A549 (cell line): ENCODE results near the gene OTOP3. TPM values are rescaled to one million over a fixed set of nuclear protein-coding genes. Genes with fewer than 3 reads are reported as not detected.
A peak's percentile ranks its signal among the peaks of the same experiment; 100 is the strongest.

ENCODE experiments used
- ATAC-seq, 2 experiments: fragments of 200-7000 bp in 1 of 2; fragments of >200 bp in 1 of 2; cut with Nextera tagmentation in 1 of 2; cut with Tn5 transposase in 1 of 2; 3 replicates each; pipeline versions ENCODE4 v1.8.0 to v1.9.1; 2018 to 2020; ENCODE audit warnings: mild to moderate bottlenecking in 1 of 2, moderate library complexity in 1 of 2
- CTCF ChIA-PET: fragments of 300-600 bp; sonication (Branson Sonifier 250); formaldehyde crosslinking; extraction: SDS; loops from one replicate; lab custom pipeline; 2021; ENCODE audit warnings: antibody characterized with exemption, inconsistent platforms; lab: Yijun Ruan, JAX
- POLR2A ChIA-PET: fragments of 350-600 bp; formaldehyde crosslinking; extraction: SDS; loops from one replicate; lab custom pipeline; 2021; ENCODE audit warnings: antibody characterized with exemption, inconsistent platforms; lab: Yijun Ruan, JAX
- DNase-seq, 2 experiments: peaks; one replicate each; pipeline versions ENCODE4 v3.0.0 to v3.0.0-alpha.2; 2011 to 2016; ENCODE audit warnings: low read depth in 1 of 2, low spot score in 1 of 2
- FAIRE-seq: peaks from 2 replicates; lab custom pipeline; 2011; peaks lifted over from hg19 to GRCh38; lab: Jason Lieb, UNC
- H3K27ac ChIP-seq, 2 experiments: fragments of >200 bp; sonication (Bioruptor Twin); formaldehyde crosslinking; 3 replicates each; pipeline ENCODE4 v1.5.1; 2016 to 2017
- H3K4me1 ChIP-seq: fragments of >200 bp; sonication (Bioruptor Twin); formaldehyde crosslinking; 3 replicates; pipeline ENCODE4 v1.6.1; 2016
- H3K4me2 ChIP-seq: fragments of >200 bp; sonication (Bioruptor Twin); formaldehyde crosslinking; 3 replicates; pipeline ENCODE4 v1.6.1; 2016
- H3K4me3 ChIP-seq: fragments of >200 bp; sonication (Bioruptor Twin); formaldehyde crosslinking; 3 replicates; pipeline ENCODE4 v1.5.1; 2016
- H3K9me3 ChIP-seq: fragments of >200 bp; sonication (Bioruptor Twin); formaldehyde crosslinking; 3 replicates; pipeline ENCODE4 v1.6.1; 2016
- BHLHE40 ChIP-seq: IDR thresholded peaks from 2 replicates; pipeline ENCODE4 v1.6.1; 2012; ENCODE audit warnings: low read depth, low read length, inconsistent platforms
- CBX2 ChIP-seq: fragments of 200-600 bp; sonication (generic); IDR thresholded peaks from 2 replicates; pipeline ENCODE4 v1.6.1; 2016; ENCODE audit warnings: low read depth, mild to moderate bottlenecking, borderline replicate concordance
- CBX8 ChIP-seq: fragments of 200-600 bp; sonication (generic); IDR thresholded peaks from 2 replicates; pipeline ENCODE4 v1.6.1; 2016
- CEBPB ChIP-seq, 2 experiments: fragments of >200 bp in 1 of 2; sonication (Bioruptor Twin) in 1 of 2; formaldehyde crosslinking in 1 of 2; IDR thresholded peaks; 2 replicates each; pipeline ENCODE4 v1.6.1; 2012 to 2016
- CHD2 ChIP-seq: fragments of 150-350 bp; IDR thresholded peaks from 2 replicates; pipeline ENCODE4 v1.6.1; 2014; ENCODE audit warnings: low read length; ENCODE audit not compliant: partially characterized antibody
- EHMT2 ChIP-seq: fragments of 200-600 bp; sonication (generic); IDR thresholded peaks from 2 replicates; pipeline ENCODE4 v1.6.1; 2016; ENCODE audit warnings: antibody characterized with exemption, low read depth, mild to moderate bottlenecking, moderate library complexity
- EP300 ChIP-seq, 2 experiments: fragments of >200 bp; sonication (Bioruptor Twin); formaldehyde crosslinking; IDR thresholded peaks; 2 replicates in 1 of 2; 3 replicates in 1 of 2; pipeline ENCODE4 v1.6.1; 2016 to 2017
- GATA3 ChIP-seq: IDR thresholded peaks from 2 replicates; pipeline ENCODE4 v1.6.1; 2012; ENCODE audit warnings: borderline replicate concordance
- HDAC2 ChIP-seq: fragments of 200-600 bp; sonication (generic); IDR thresholded peaks from 2 replicates; pipeline ENCODE4 v1.6.1; 2016
- HOXA7 ChIP-seq: fragments of 250-450 bp; sonication (Bioruptor Pico); IDR thresholded peaks from 2 replicates; pipeline ENCODE4 v1.5.0; 2020; ENCODE audit warnings: mild to moderate bottlenecking, moderate library complexity
- HOXB13 ChIP-seq: fragments of 250-450 bp; sonication (Bioruptor Pico); IDR thresholded peaks from 2 replicates; pipeline ENCODE4 v1.5.0; 2020; ENCODE audit warnings: low read depth, mild to moderate bottlenecking, moderate library complexity
- JUN ChIP-seq, 2 experiments: fragments of >200 bp; sonication (Bioruptor Twin); formaldehyde crosslinking; IDR thresholded peaks; 2 replicates in 1 of 2; 3 replicates in 1 of 2; pipeline ENCODE4 v1.6.1; 2016 to 2017
- MAFK ChIP-seq: fragments of 450-650 bp; IDR thresholded peaks from 2 replicates; pipeline ENCODE4 v1.6.1; 2014; ENCODE audit not compliant: partially characterized antibody
- PHF8 ChIP-seq: fragments of 200-600 bp; sonication (generic); IDR thresholded peaks from 2 replicates; pipeline ENCODE4 v1.6.1; 2016; ENCODE audit warnings: low read depth, mild to moderate bottlenecking, antibody characterized with exemption, moderate library complexity, borderline replicate concordance
- POLR2A ChIP-seq: IDR thresholded peaks from 2 replicates; pipeline ENCODE4 v1.6.1; 2012; ENCODE audit warnings: mild to moderate bottlenecking, low read length
- POLR2AphosphoS2 ChIP-seq: conservative IDR thresholded peaks from 2 replicates; pipeline ENCODE4 v1.6.1; 2012; ENCODE audit warnings: low read length, improper control_type of control experiment, inconsistent platforms
- RARB ChIP-seq: fragments of 250-450 bp; sonication (Bioruptor Pico); IDR thresholded peaks from 2 replicates; pipeline ENCODE4 v1.8.0; 2021; ENCODE audit warnings: mild to moderate bottlenecking, moderate library complexity
- RFX5 ChIP-seq: fragments of 450-650 bp; IDR thresholded peaks from 2 replicates; pipeline ENCODE4 v1.7.1; 2014; ENCODE audit warnings: antibody characterized with exemption, mild to moderate bottlenecking, moderate library complexity
- RNF2 ChIP-seq: fragments of 200-600 bp; sonication (generic); IDR thresholded peaks from 2 replicates; pipeline ENCODE4 v1.6.1; 2016; ENCODE audit warnings: low read depth, mild to moderate bottlenecking, antibody characterized with exemption, moderate library complexity, borderline replicate concordance
- SMC3 ChIP-seq: fragments of >200 bp; sonication (Bioruptor Twin); formaldehyde crosslinking; IDR thresholded peaks from 3 replicates; pipeline ENCODE4 v1.6.1; 2018; ENCODE audit warnings: inconsistent platforms
- SREBF2 ChIP-seq: fragments of 450-650 bp; IDR thresholded peaks from 2 replicates; pipeline ENCODE4 v1.6.1; 2014; ENCODE audit warnings: mild to moderate bottlenecking, moderate library complexity
- TP53 ChIP-seq: fragments of 250-450 bp; sonication (Bioruptor Pico); IDR thresholded peaks from 2 replicates; pipeline ENCODE4 v1.5.0; 2021; ENCODE audit warnings: mild to moderate bottlenecking, moderate library complexity
- ZC3H11A ChIP-seq: fragments of 450-650 bp; IDR thresholded peaks from 2 replicates; pipeline ENCODE4 v1.6.1; 2014; ENCODE audit warnings: antibody characterized with exemption, mild to moderate bottlenecking
- ZSCAN20 ChIP-seq: fragments of 250-450 bp; sonication (Bioruptor Pico); IDR thresholded peaks from 2 replicates; pipeline ENCODE4 v1.8.0; 2022; ENCODE audit warnings: mild to moderate bottlenecking, moderate library complexity
- WGBS: methylation state at CpG from one replicate; pipeline ENCODE4 v1.1.6; 2017; ENCODE audit errors: missing lambda C conversion rate; 5-methylcytosine and 5-hydroxymethylcytosine counted together
- polyA plus RNA-seq, 4 experiments: library from polyadenylated mRNA; depleted of rRNA in 3 of 4; stranded (reverse); fragments of >200 nt; fragmentation: RNase III in 1 of 4; extraction: RNeasy Plus Mini Kit Qiagen cat#74134 plus additional on column Dnase treatment in 1 of 4; gene quantifications; 2 replicates in 3 of 4; 3 replicates in 1 of 4; pipeline ENCODE4 v1.2.3, GENCODE V29; 2011 to 2017
- TF ChIP-seq, protein P1 (sequence below): fragments of 250-450 bp; sonication (Bioruptor Pico); IDR thresholded peaks from 2 replicates; pipeline ENCODE4 v1.5.0; 2020; ENCODE audit warnings: low read depth, mild to moderate bottlenecking, moderate library complexity
- TF ChIP-seq, protein P2 (sequence below): fragments of >200 bp; sonication (Bioruptor Twin); formaldehyde crosslinking; IDR thresholded peaks from 3 replicates; pipeline ENCODE4 v1.6.1; 2016
- TF ChIP-seq, protein P3 (sequence below): IDR thresholded peaks from 2 replicates; pipeline ENCODE4 v1.6.1; 2012; ENCODE audit warnings: low read depth, borderline replicate concordance
- TF ChIP-seq, protein P4 (sequence below): fragments of >200 bp; sonication (Bioruptor Twin); formaldehyde crosslinking; IDR thresholded peaks from 2 replicates; pipeline ENCODE4 v1.6.1; 2016

OTOP3 gene
- polyA plus RNA-seq, 2 of the 4 experiments (the other 2 are of a cell fraction) = not detected

DNA sequence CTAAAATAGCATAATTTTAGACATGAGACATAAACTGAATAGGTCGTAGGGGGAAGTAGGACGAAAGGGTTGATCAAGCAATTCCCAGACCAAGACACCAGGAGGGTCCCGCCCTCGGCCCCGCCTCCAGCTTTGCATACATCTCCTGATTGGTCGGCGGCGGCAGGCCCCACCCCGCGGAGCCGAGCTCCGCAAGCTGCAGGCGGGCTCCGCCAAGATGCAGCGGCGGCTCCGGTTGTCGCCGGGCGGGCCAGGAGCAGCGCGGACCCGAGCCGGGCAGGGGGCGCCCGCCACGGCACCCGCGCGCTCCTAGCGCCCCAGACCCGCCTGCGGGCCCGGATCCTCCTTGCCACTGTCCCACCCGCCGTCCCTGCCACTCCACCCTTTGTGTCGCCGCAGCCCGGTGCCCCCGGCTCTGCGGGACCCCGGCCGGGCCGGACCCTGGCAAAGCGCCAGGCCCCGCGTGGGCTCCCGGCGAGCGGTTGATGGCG is 51.8 kb downstream of the OTOP3 start, which contains the start of gene CDR2L:
Gene CDR2L, plus strand, starts transcription at position 215 of the 491 bp plus-strand sequence. CDS start 412 bp downstream, outside the sequence.
- ATAC-seq (peak; percentile 82 to 87), FAIRE-seq (no peak), DNase-seq (peak; percentile 94)
- ChIA-PET POLR2A (interaction anchor here (0.5 to 7.5 kb wide), 12 partner anchors 15 to 917 kb away, joined by 3 to 107 read pairs (median 6); partner anchors contain the start of genes FDXR, HID1, MRPL58 and SLC16A5), CTCF (interaction anchor here (0.7 to 17.5 kb wide), 13 partner anchors 8 to 143 kb away, joined by 3 to 332 read pairs (median 9); partner anchors contain the start of genes HID1, MRPL58, NT5C and OTOP2)
- peak within 1 kb of the TSS; percentile 94 to 95 for H3K27ac ChIP-seq
- H3K4me2 ChIP-seq = peak within 1 kb of the TSS; percentile 93
- H3K4me1 ChIP-seq = peaks cover 53% of the 10 kb centered on the region
- 0% methylated on average over 16 of the region's 51 CpGs for WGBS
- no peak for TF ChIP-seq CHD2
- TF ChIP-seq, protein P1, sequence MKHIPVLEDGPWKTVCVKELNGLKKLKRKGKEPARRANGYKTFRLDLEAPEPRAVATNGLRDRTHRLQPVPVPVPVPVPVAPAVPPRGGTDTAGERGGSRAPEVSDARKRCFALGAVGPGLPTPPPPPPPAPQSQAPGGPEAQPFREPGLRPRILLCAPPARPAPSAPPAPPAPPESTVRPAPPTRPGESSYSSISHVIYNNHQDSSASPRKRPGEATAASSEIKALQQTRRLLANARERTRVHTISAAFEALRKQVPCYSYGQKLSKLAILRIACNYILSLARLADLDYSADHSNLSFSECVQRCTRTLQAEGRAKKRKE (CRISPR knock-in tag) = no peak
- TF ChIP-seq POLR2AphosphoS2 = no peak
- peak; percentile 72 to 86; a peak in 4 of 5 replicates for TF ChIP-seq JUN (IDR thresholded peaks at IDR 0.05)
- TF ChIP-seq, protein P2, sequence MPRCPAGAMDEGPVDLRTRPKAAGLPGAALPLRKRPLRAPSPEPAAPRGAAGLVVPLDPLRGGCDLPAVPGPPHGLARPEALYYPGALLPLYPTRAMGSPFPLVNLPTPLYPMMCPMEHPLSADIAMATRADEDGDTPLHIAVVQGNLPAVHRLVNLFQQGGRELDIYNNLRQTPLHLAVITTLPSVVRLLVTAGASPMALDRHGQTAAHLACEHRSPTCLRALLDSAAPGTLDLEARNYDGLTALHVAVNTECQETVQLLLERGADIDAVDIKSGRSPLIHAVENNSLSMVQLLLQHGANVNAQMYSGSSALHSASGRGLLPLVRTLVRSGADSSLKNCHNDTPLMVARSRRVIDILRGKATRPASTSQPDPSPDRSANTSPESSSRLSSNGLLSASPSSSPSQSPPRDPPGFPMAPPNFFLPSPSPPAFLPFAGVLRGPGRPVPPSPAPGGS = peak; percentile 94
- TF ChIP-seq POLR2A = peak; percentile 95
- TF ChIP-seq GATA3 = no peak
- no peak for TF ChIP-seq HOXB13 (CRISPR knock-in tag)
- peak; percentile 77; the same call in 1 of the 2 replicates for TF ChIP-seq TP53 (CRISPR knock-in tag)
- no peak for TF ChIP-seq CBX8
- no peak for TF ChIP-seq ZC3H11A
- TF ChIP-seq RFX5 = no peak
- no peak for TF ChIP-seq EP300 (IDR thresholded peaks at IDR 0.05)
- no peak for TF ChIP-seq CBX2
- TF ChIP-seq CEBPB (IDR thresholded peaks at IDR 0.05) = no peak
- no peak for TF ChIP-seq RARB
- TF ChIP-seq RNF2 = no peak
- TF ChIP-seq BHLHE40 = no peak
- TF ChIP-seq, protein P3, sequence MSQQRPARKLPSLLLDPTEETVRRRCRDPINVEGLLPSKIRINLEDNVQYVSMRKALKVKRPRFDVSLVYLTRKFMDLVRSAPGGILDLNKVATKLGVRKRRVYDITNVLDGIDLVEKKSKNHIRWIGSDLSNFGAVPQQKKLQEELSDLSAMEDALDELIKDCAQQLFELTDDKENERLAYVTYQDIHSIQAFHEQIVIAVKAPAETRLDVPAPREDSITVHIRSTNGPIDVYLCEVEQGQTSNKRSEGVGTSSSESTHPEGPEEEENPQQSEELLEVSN = no peak
- TF ChIP-seq HDAC2 = no peak
- no peak for TF ChIP-seq ZSCAN20
- no peak for TF ChIP-seq SMC3
- peak; percentile 75 for TF ChIP-seq PHF8
- no peak for TF ChIP-seq SREBF2
- TF ChIP-seq, protein P4, sequence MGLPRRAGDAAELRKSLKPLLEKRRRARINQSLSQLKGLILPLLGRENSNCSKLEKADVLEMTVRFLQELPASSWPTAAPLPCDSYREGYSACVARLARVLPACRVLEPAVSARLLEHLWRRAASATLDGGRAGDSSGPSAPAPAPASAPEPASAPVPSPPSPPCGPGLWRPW = no peak
- peak; percentile 51 for TF ChIP-seq MAFK
- TF ChIP-seq HOXA7 (CRISPR knock-in tag) = no peak
- TF ChIP-seq EHMT2 = no peak
- peak within 1 kb of the TSS; percentile 80 for H3K4me3 ChIP-seq
- H3K9me3 ChIP-seq = no peaks in the 10 kb centered on the region
